Stimulated activated CD4-positive, alpha-beta T cell treated with anti-CD3 and anti-CD28 coated beads, Interleukin-2, amount 100 ng/mL, for 4 hours (primary cell): ENCODE data around the gene NAA38.

Source experiments
- DNase-seq: peaks from one replicate; pipeline ENCODE4 v3.0.0-alpha.2; 2020; ENCODE audit warnings: low read depth

Gene NAA38

GRCh38 chr17:7852919-7853690, 4.3 kb downstream of the NAA38 start:
- no peak for DNase-seq

- no peak for DNase-seq
Measured at GRCh38 chr17:7852262-7852670, 5.1 kb downstream of the NAA38 start.

GRCh38 chr17:7851438-7852261, 5.7 kb downstream of the NAA38 start:
- peak; percentile 86 for DNase-seq

- no peak for DNase-seq
Measured at GRCh38 chr17:7850701-7851437, 6.5 kb downstream of the NAA38 start.

- DNase-seq = no peak
Measured at GRCh38 chr17:7849751-7850504, 7.4 kb downstream of the NAA38 start.

- DNase-seq = no peak
Measured at GRCh38 chr17:7849130-7849750, 8.1 kb downstream of the NAA38 start.

GRCh38 chr17:7848739-7849129, 8.6 kb downstream of the NAA38 start:
- DNase-seq = no peak

GRCh38 chr17:7848131-7848579, 9.2 kb downstream of the NAA38 start:
- DNase-seq = no peak

- DNase-seq = no peak
Measured at GRCh38 chr17:7846765-7847661, 10.3 kb downstream of the NAA38 start.

- DNase-seq = no peak
Measured at GRCh38 chr17:7846063-7846735, 11.2 kb downstream of the NAA38 start.

- DNase-seq = no peak
Measured at GRCh38 chr17:7845359-7846062, 11.8 kb downstream of the NAA38 start.

GRCh38 chr17:7844292-7845154, 12.8 kb downstream of the NAA38 start:
- peak; percentile 71 for DNase-seq

GRCh38 chr17:7843536-7844291, 13.6 kb downstream of the NAA38 start:
- DNase-seq = peak; percentile 92

- no peak for DNase-seq
Measured at GRCh38 chr17:7843257-7843535, 14.2 kb downstream of the NAA38 start.

- peak; percentile 99 for DNase-seq
Measured at GRCh38 chr17:7842380-7843256, 14.7 kb downstream of the NAA38 start.

- DNase-seq = peak; percentile 80
Measured at GRCh38 chr17:7841915-7842379, 15.4 kb downstream of the NAA38 start.
